Measurements from ENCODE around the gene CCDC47.

- TF ChIP-seq POLR2A (IDR thresholded peaks at IDR 0.05), result no peak
- TF ChIP-seq CTCF (IDR thresholded peaks at IDR 0.05), result no peak
Measured at GRCh38 chr17:63821804-63822203, 48.4 kb upstream of the CCDC47 start.

All from adrenal gland (tissue), 5 donors.